ENCODE measurements around the gene ELF1.
"Not testable (repeated sequence)": the region's sequence is repeated elsewhere in the genome, so short reads cannot be mapped to it uniquely, and the experiment has no call there.

- TF ChIP-seq CTCF, POLR2A (IDR thresholded peaks at IDR 0.05): not testable (repeated sequence)
Measured at GRCh38 chr13:40893573-40893972, 125.5 kb downstream of the ELF1 start.

All from uterus (tissue), 2 donors.